Measurements from ENCODE around the gene C5orf47. TPM values are rescaled to one million over a fixed set of nuclear protein-coding genes. Genes with fewer than 3 reads are reported as not detected.

C5orf47 gene
- not detected in 2 replicates for polyA plus RNA-seq (2012; rRNA removed)
- not detected in 2 replicates for polyA plus RNA-seq (2012; cell fraction: cytosol; rRNA removed)
- not detected in 2 replicates for polyA plus RNA-seq (2012; cell fraction: nucleus; rRNA removed)

GRCh38 chr5:173988554-173989431 lies at the start of gene C5orf47:
Gene C5orf47, plus strand, starts transcription at chr5:173989170. Its CDS starts 94 bp downstream, at chr5:173989264.
- Histone ChIP-seq H3K27ac (ENCODE audit: low read depth in 2 of 2, low read length in 1 of 2) (no peak within 1 kb of the TSS), H4K20me1 (ENCODE audit: insufficient read depth) (no peaks in the 10 kb centered on the region), H3K9me2 (no peaks in the 10 kb centered on the region), H3K9ac (no peak within 1 kb of the TSS), H3K79me2 (ENCODE audit: insufficient read depth) (no peaks in the 10 kb centered on the region), H3K4me1 (ENCODE audit: control insufficient read depth in 1 of 2, insufficient read depth in 2 of 2, low read depth in 1 of 2, low read length in 1 of 2) (no peaks in the 10 kb centered on the region), H3K4me3 (ENCODE audit: low read depth in 2 of 2, low read length in 1 of 2) (no peak within 1 kb of the TSS), H3K4me2 (no peak within 1 kb of the TSS), H3K27me3 (ENCODE audit: insufficient read depth) (no peaks in the 10 kb centered on the region), H2AFZ (ENCODE audit: low read depth) (no peak within 1 kb of the TSS), H3K36me3 (replicated peaks in 1 of 2; ENCODE audit: control insufficient read depth in 1 of 2, insufficient read depth in 2 of 2, low read length in 1 of 2) (no peaks in the 10 kb centered on the region), H3F3A (replicated peaks; ENCODE audit: insufficient read depth) (no peaks in the 10 kb centered on the region), H3K9me3 (no peaks in the 10 kb centered on the region)
- CTCF ChIA-PET: interaction anchor here (0.6 to 1.5 kb wide), 3 partner anchors 329 to 373 kb away, joined by 3 to 6 read pairs (median 4); partner anchors contain the start of gene BOD1
- no peak for DNase-seq
- TF ChIP-seq ZBTB33 (IDR thresholded peaks at IDR 0.05; ENCODE audit: borderline replicate concordance, low read depth) (no peak), GABPA (IDR thresholded peaks at IDR 0.05; ENCODE audit: low read depth) (no peak), MAX (IDR thresholded peaks at IDR 0.05; ENCODE audit: low read depth) (no peak), FOXM1 (IDR thresholded peaks at IDR 0.05; ENCODE audit: low read depth) (no peak), RAD21 (IDR thresholded peaks at IDR 0.05; ENCODE audit: low read length) (no peak), USF1 (IDR thresholded peaks at IDR 0.05; ENCODE audit: borderline replicate concordance, low read depth) (no peak), RXRA (IDR thresholded peaks at IDR 0.05; ENCODE audit: borderline replicate concordance, low read depth) (no peak), CHD2 (IDR thresholded peaks at IDR 0.05; ENCODE audit: low read length, partially characterized antibody) (no peak), ELF1 (IDR thresholded peaks at IDR 0.05) (no peak), TCF12 (IDR thresholded peaks at IDR 0.05) (no peak), NFIC (IDR thresholded peaks at IDR 0.05; ENCODE audit: borderline replicate concordance) (no peak), RCOR1 (IDR thresholded peaks at IDR 0.05; ENCODE audit: low read length) (no peak), PBX3 (IDR thresholded peaks at IDR 0.05) (no peak), EZH2phosphoT487 (IDR thresholded peaks at IDR 0.05; ENCODE audit: borderline replicate concordance, low read depth) (no peak), POLR2AphosphoS5 (IDR thresholded peaks at IDR 0.05; ENCODE audit: low read depth, low read length) (no peak), FOXJ3 (CRISPR knock-in tag; IDR thresholded peaks at IDR 0.05) (no peak)
- POLR2A ChIA-PET: no interaction called here
- 84% methylated on average over 31 of the region's 51 CpGs for WGBS (ENCODE audit: low lambda C conversion rate)
